Activated T-cell treated with anti-CD3 and anti-CD28 coated beads, Interleukin-2, amount 50 U/mL, for 48 hours (primary cell): Measurements from ENCODE around the gene FFAR4.
A peak's percentile ranks its signal among the peaks of the same experiment; 100 is the strongest.
"Not testable (repeated sequence)": the region's sequence is repeated elsewhere in the genome, so short reads cannot be mapped to it uniquely, and the experiment has no call there.

Experiments used
- DNase-seq, 2 experiments: peaks; one replicate each; pipeline ENCODE4 v3.0.0-alpha.2; 2020

The FFAR4 gene

GRCh38 chr10:93566435-93567276, at the start of gene FFAR4:
Gene FFAR4 (plus strand): TSS chr10:93566665. CDS start chr10:93566721, 56 bp downstream.
- no peak for DNase-seq

- DNase-seq = no peak
Measured at GRCh38 chr10:93518531-93518930, 47.9 kb upstream of the FFAR4 start.

GRCh38 chr10:93535293-93535692, 31.2 kb upstream of the FFAR4 start:
- DNase-seq = no peak

- DNase-seq = not testable (repeated sequence)
Measured at GRCh38 chr10:93540871-93541270, 25.6 kb upstream of the FFAR4 start.

GRCh38 chr10:93541402-93542357, 24.8 kb upstream of the FFAR4 start:
- DNase-seq = peak; percentile 44 to 53

- DNase-seq = no peak
Measured at GRCh38 chr10:93542358-93542791, 24.1 kb upstream of the FFAR4 start.

- not testable (repeated sequence) for DNase-seq
Measured at GRCh38 chr10:93546995-93547394, 19.5 kb upstream of the FFAR4 start.

- no peak for DNase-seq
Measured at GRCh38 chr10:93547522-93547921, 18.9 kb upstream of the FFAR4 start.

GRCh38 chr10:93548376-93549071, 17.9 kb upstream of the FFAR4 start:
- DNase-seq = no peak

- DNase-seq = no peak
Measured at GRCh38 chr10:93550606-93551005, 15.9 kb upstream of the FFAR4 start.

- DNase-seq = no peak
Measured at GRCh38 chr10:93552780-93553179, 13.7 kb upstream of the FFAR4 start.

- DNase-seq = no peak
Measured at GRCh38 chr10:93553482-93554315, 12.8 kb upstream of the FFAR4 start.

- no peak for DNase-seq
Measured at GRCh38 chr10:93554316-93554663, 12.2 kb upstream of the FFAR4 start.

- DNase-seq = peak; percentile 68 to 73
Measured at GRCh38 chr10:93554760-93555432, 11.6 kb upstream of the FFAR4 start.

- no peak for DNase-seq
Measured at GRCh38 chr10:93559490-93559889, 7.0 kb upstream of the FFAR4 start.

- DNase-seq = no peak
Measured at GRCh38 chr10:93560541-93560940, 5.9 kb upstream of the FFAR4 start.

- no peak for DNase-seq
Measured at GRCh38 chr10:93565446-93565845, 1.0 kb upstream of the FFAR4 start.

- no peak for DNase-seq
Measured at GRCh38 chr10:93567277-93568104, 1.0 kb downstream of the FFAR4 start.

- no peak for DNase-seq
Measured at GRCh38 chr10:93568105-93568390, 1.6 kb downstream of the FFAR4 start.

GRCh38 chr10:93570383-93570782, 3.9 kb downstream of the FFAR4 start:
- no peak for DNase-seq

GRCh38 chr10:93572606-93573005, 6.1 kb downstream of the FFAR4 start:
- no peak for DNase-seq
